Left ventricle myocardium superior (tissue), 1 donor: ENCODE data around the gene HECTD3. TPM values are rescaled to one million over a fixed set of nuclear protein-coding genes. Genes with fewer than 3 reads are reported as not detected.
A peak's percentile ranks its signal among the peaks of the same experiment; 100 is the strongest.

ENCODE experiments used
- ATAC-seq: fragments of 200-7000 bp; cut with Tn5 transposase; one replicate; pipeline ENCODE4 v1.9.1; 2020; ENCODE audit warnings: mild to moderate bottlenecking, moderate library complexity
- DNase-seq: peaks from one replicate; pipeline ENCODE4 v3.0.0-alpha.2; 2020
- intact Hi-C: fragments of 100-400 bp; cut with micrococcal nuclease; formaldehyde crosslinking; loops from one replicate; pipeline ENCODE4 v1.11.0; 2022
- total RNA-seq: library from RNA; stranded (reverse); fragmentation: NEBNext Ultra II Directional; extraction: Animal tissue kit (Norgen Biotek cat#: 25700); gene quantifications from one replicate; pipeline ENCODE4 v1.2.1, GENCODE V29; 2021
- donor health status: DM: no; HTN: yes; CAD: no; lungs with severe emphysema.

Gene HECTD3
- total RNA-seq, 1 donor from 2014 or later = 23.7 TPM

GRCh38 chr1:45016090-45016697, 5.1 kb upstream of the HECTD3 start:
- ATAC-seq (no peak), DNase-seq (no peak)
- intact Hi-C loops = loop anchor here (2.0 to 10.0 kb wide), 2 partner anchors 285 to 479 kb away; partner anchors contain the start of gene TESK2

GRCh38 chr1:45015683-45016082, 4.6 kb upstream of the HECTD3 start:
- intact Hi-C loops = loop anchor here (2.0 to 10.0 kb wide), 2 partner anchors 285 to 479 kb away; partner anchors contain the start of gene TESK2
- DNase-seq (no peak), ATAC-seq (no peak)

GRCh38 chr1:45014321-45015028, 3.4 kb upstream of the HECTD3 start:
- intact Hi-C loops = loop anchor here (10.0 kb wide), 1 partner anchor 480 kb away; the partner anchor contains the start of gene TESK2
- peak; percentile 10 for ATAC-seq
- peak; percentile 75 for DNase-seq

- DNase-seq = no peak
- intact Hi-C loops = loop anchor here (10.0 kb wide), 1 partner anchor 481 kb away; the partner anchor contains the start of gene TESK2
- no peak for ATAC-seq
Measured at GRCh38 chr1:45013551-45014209, 2.6 kb upstream of the HECTD3 start.

- DNase-seq = peak; percentile 89
- peak; percentile 71 for ATAC-seq
- intact Hi-C loops = loop anchor here (10.0 kb wide), 1 partner anchor 482 kb away; the partner anchor contains the start of gene TESK2
Measured at GRCh38 chr1:45012639-45013278, 1.6 kb upstream of the HECTD3 start.

- intact Hi-C loops = loop anchor here (10.0 kb wide), 1 partner anchor 483 kb away; the partner anchor contains the start of gene TESK2
- peak; percentile 94 for ATAC-seq
Measured at GRCh38 chr1:45011837-45012638, 914 bp upstream of the HECTD3 start, which contains the start of gene UROD. Gene UROD (plus strand): TSS chr1:45012254. CDS start chr1:45012266, 12 bp downstream.

GRCh38 chr1:45009956-45010854, 919 bp downstream of the HECTD3 start:
- no peak for ATAC-seq
- intact Hi-C loops = loop anchor here (10.0 kb wide), 1 partner anchor 485 kb away; the partner anchor contains the start of gene TESK2
- peak; percentile 47 for DNase-seq

More at GRCh38 chr1:45011837-45012638, 914 bp upstream of the HECTD3 start, which contains the start of gene UROD:
- peak; percentile 93 for DNase-seq

- ATAC-seq (no peak), DNase-seq (no peak)
- intact Hi-C loops = no loop called here
Measured at GRCh38 chr1:45009296-45009865, 1.7 kb downstream of the HECTD3 start.

GRCh38 chr1:45008516-45008915, 2.6 kb downstream of the HECTD3 start:
- intact Hi-C loops = no loop called here
- DNase-seq = no peak
- ATAC-seq = no peak

- no peak for DNase-seq
- ATAC-seq = no peak
- intact Hi-C loops = no loop called here
Measured at GRCh38 chr1:45008076-45008475, 3.0 kb downstream of the HECTD3 start.

- intact Hi-C loops = no loop called here
- no peak for ATAC-seq
- no peak for DNase-seq
Measured at GRCh38 chr1:45007311-45007710, 3.8 kb downstream of the HECTD3 start.

GRCh38 chr1:45005761-45006160, 5.4 kb downstream of the HECTD3 start:
- intact Hi-C loops = no loop called here
- DNase-seq (no peak), ATAC-seq (no peak)

GRCh38 chr1:45004281-45004920, 6.7 kb downstream of the HECTD3 start:
- ATAC-seq (no peak), DNase-seq (no peak)
- intact Hi-C loops = no loop called here

GRCh38 chr1:45003741-45004140, 7.4 kb downstream of the HECTD3 start:
- intact Hi-C loops = no loop called here
- DNase-seq = no peak
- ATAC-seq = no peak

- intact Hi-C loops = no loop called here
- ATAC-seq (no peak), DNase-seq (no peak)
Measured at GRCh38 chr1:45002650-45003645, 8.2 kb downstream of the HECTD3 start.
